Heart right ventricle (tissue), 16 donors: ENCODE results near the gene ENO3. TPM values are rescaled to one million over a fixed set of nuclear protein-coding genes. Genes with fewer than 3 reads are reported as not detected.

Experiments used
- ATAC-seq, 8 donors: fragments of 200-7000 bp; cut with Tn5 transposase; one replicate each; pipeline ENCODE4 v1.9.1; 2020; ENCODE audit warnings: mild to moderate bottlenecking in 8 of 8, moderate library complexity in 8 of 8, moderate number of reproducible peaks in 1 of 8
- DNase-seq, 2 donors: peaks; one replicate each; pipeline ENCODE4 v3.0.0-alpha.2; 2020
- H3K27ac ChIP-seq, 10 donors: fragments of 200-600 bp; sonication (generic) in 2 of 10; one replicate each; pipeline versions ENCODE4 v1.5.0 to v1.8.0; 2020 to 2022; ENCODE audit warnings: mild to moderate bottlenecking in 3 of 10
- H3K27me3 ChIP-seq, 7 donors: fragments of 200-600 bp; one replicate each; pipeline ENCODE4 v1.8.0; 2021 to 2022; ENCODE audit warnings: mild to moderate bottlenecking in 2 of 7
- H3K36me3 ChIP-seq, 9 donors: fragments of 200-600 bp; sonication (generic) in 1 of 9; one replicate each; pipeline versions ENCODE4 v1.5.0 to v1.8.0; 2020 to 2022; ENCODE audit warnings: mild to moderate bottlenecking in 2 of 9
- H3K4me1 ChIP-seq, 9 donors: fragments of 200-600 bp; sonication (generic) in 1 of 9; one replicate each; pipeline versions ENCODE4 v1.5.0 to v1.8.0; 2020 to 2022; ENCODE audit warnings: mild to moderate bottlenecking in 4 of 9
- H3K4me3 ChIP-seq, 10 donors: fragments of 200-600 bp; sonication (generic) in 2 of 10; one replicate each; pipeline versions ENCODE4 v1.5.0 to v1.8.0; 2020 to 2022; ENCODE audit warnings: mild to moderate bottlenecking in 7 of 10, moderate library complexity in 2 of 10
- H3K9me3 ChIP-seq, 11 donors: fragments of 200-600 bp in 10 of 11; sonication (generic) in 2 of 11; one replicate each; pipeline versions ENCODE4 v1.5.0 to v1.8.0; 2013 to 2022; ENCODE audit warnings: mild to moderate bottlenecking in 2 of 11, control low read depth in 1 of 11, moderate library complexity in 1 of 11
- CTCF ChIP-seq, 9 donors: fragments of 200-600 bp; sonication (generic) in 2 of 9; IDR thresholded peaks; one replicate each; pipeline versions ENCODE4 v1.5.0 to v1.8.0; 2021 to 2022; ENCODE audit warnings: antibody characterized with exemption in 9 of 9, mild to moderate bottlenecking in 5 of 9, moderate library complexity in 1 of 9
- WGBS, 2 donors: extraction: QIAGEN DNeasy Blood & Tissue Kit; methylation state at CpG; one replicate each; pipeline ENCODE4 v1.1.7; 2013; ENCODE audit warnings: inconsistent platforms in 1 of 2; 5-methylcytosine and 5-hydroxymethylcytosine counted together
- intact Hi-C, 10 donors: fragments of 100-400 bp; cut with DNase I; formaldehyde crosslinking; loops; one replicate each; pipeline versions ENCODE4 v1.11.1 to v1.14.2; 2022
- polyA plus RNA-seq, 2 donors: library from polyadenylated mRNA; stranded (reverse); fragments of 200-250 nt; gene quantifications; one replicate each; pipeline ENCODE4 v1.2.3, GENCODE V29; 2013
- total RNA-seq, 10 donors: library from RNA; stranded (reverse); fragmentation: NEBNext Ultra II Directional in 3 of 10; extraction: Animal tissue kit (Norgen Biotek cat#: 25700) in 3 of 10; gene quantifications; one replicate each; pipeline versions ENCODE4 v1.2.1 to v1.2.4, GENCODE V29; 2021 to 2023
- donor health status: Arrhythmogenic right ventricular cardiomyopathy.
- donor health status: ischemic (EF 13 %, LVEDD 7.1; RV severe dilation, severe dysfunction).
- donor health status: healthy with polysubstance abuse.
- donor health status: DM: no; HTN: yes; CAD: no.
- donor health status: DM: no; HTN: no; CAD: no.
- donor health status: ischemic (EF 25% LVEDD 6.9; RV normal size, moderate dysfunction).
- donor health status: ischemic (EF 25% LVEDD 5.7; RV mildly dilated, moderate dysfunction).
- donor health status: healthy.
- donor health status: DM: yes; HTN: yes; CAD: no.
- donor health status: Ischemic cardiomyopathy.
- donor health status: ischemic (EF 35%, LVEDD 5.7; RV mildly dilated, moderate dysfunction).
- donor health status: nonischemic (EF 11% LVEDD 7.7; RV severe dilation, severe dysfunction).
- donor health status: DM: yes; HTN: yes; CAD: no.
- donor health status: PGD.
- donor health status: ischemic (EF 29% LVEDD 5.4; RV normal size, mild dysfunction).
- donor health status: nonischemic (EF 23%, LVEDD 6.1; RV moderate dilation, normal function).

The ENO3 gene
- total and polyA plus RNA-seq, 12 donors = 143 to 1,668 (median 746) TPM

DNA sequence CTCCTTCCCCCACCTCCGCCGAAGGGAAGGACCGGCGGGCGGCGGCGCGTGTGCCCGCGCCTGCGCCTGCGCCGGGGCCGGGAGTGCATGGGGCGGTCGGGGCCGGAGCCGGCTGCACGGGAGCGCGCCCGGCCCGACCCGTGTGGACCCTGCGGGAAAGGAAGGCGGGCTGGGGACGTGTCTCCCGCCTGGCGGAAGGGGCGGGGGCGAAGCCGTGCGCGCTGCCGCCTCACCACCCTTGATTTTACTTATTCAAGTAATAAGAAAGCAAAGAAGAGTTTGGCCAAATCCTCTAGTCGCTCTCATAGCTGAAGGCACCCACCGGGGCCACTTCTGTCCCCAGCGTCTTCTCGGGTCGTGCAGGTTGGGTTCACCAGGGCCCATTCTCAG is 2.0 kb upstream of the ENO3 start:
- ATAC-seq = peak; percentile 72 to 87 (median 82)
- 1% methylated on average over 40 of the region's 40 CpGs for WGBS, 2 donors
- Histone ChIP-seq H3K4me1 (peaks cover 18 to 76% (median 51%) of the 10 kb centered on the region in 9 donors), H3K9me3 (no peaks in the 10 kb centered on the region), H3K36me3 (peaks cover 0 to 36% (median 5%) of the 10 kb centered on the region in 9 donors), H3K4me3 (peak overlapping the region; percentile 32 to 100 (median 98)), H3K27me3 (no peaks in the 10 kb centered on the region), H3K27ac (peak overlapping the region; percentile 89 to 100 (median 99))
- TF ChIP-seq CTCF (IDR thresholded peaks at IDR 0.05) = no peak
- DNase-seq = peak; percentile 83 to 87
- intact Hi-C loops = loop anchor here in 5 of 10 donors (1.0 to 5.0 kb wide), 6 partner anchors 9 to 48 kb away; partner anchors contain the start of genes SPAG7 (in 5 of the 5), CAMTA2 (in 1 of the 5), INCA1 (in 1 of the 5) and KIF1C (in 1 of the 5)

- peaks cover 18 to 70% (median 47%) of the 10 kb centered on the region in 9 donors for H3K4me1 ChIP-seq
- peak; percentile 10 to 28 (median 16) for ATAC-seq
- peak overlapping the region; percentile 89 to 100 (median 99) for H3K27ac ChIP-seq
- TF ChIP-seq CTCF (IDR thresholded peaks at IDR 0.05) = no peak
- peaks cover 0 to 30% (median 5%) of the 10 kb centered on the region in 9 donors for H3K36me3 ChIP-seq
- WGBS, 2 donors = 0 to 1% methylated on average over 67 to 75 of the region's 75 CpGs
- no peaks in the 10 kb centered on the region for H3K9me3 ChIP-seq
- intact Hi-C loops = loop anchor here in 7 of 10 donors (1.0 to 5.0 kb wide), 6 partner anchors 17 to 48 kb away; partner anchors contain the start of genes SPAG7 (in 5 of the 7), CAMTA2 (in 1 of the 7), INCA1 (in 1 of the 7) and KIF1C (in 1 of the 7)
- peak; percentile 75 to 76 for DNase-seq
- H3K4me3 ChIP-seq = peak overlapping the region; percentile 32 to 100 (median 98)
- H3K27me3 ChIP-seq = no peaks in the 10 kb centered on the region
Measured at GRCh38 chr17:4949321-4950074, 1.4 kb upstream of the ENO3 start.

DNA sequence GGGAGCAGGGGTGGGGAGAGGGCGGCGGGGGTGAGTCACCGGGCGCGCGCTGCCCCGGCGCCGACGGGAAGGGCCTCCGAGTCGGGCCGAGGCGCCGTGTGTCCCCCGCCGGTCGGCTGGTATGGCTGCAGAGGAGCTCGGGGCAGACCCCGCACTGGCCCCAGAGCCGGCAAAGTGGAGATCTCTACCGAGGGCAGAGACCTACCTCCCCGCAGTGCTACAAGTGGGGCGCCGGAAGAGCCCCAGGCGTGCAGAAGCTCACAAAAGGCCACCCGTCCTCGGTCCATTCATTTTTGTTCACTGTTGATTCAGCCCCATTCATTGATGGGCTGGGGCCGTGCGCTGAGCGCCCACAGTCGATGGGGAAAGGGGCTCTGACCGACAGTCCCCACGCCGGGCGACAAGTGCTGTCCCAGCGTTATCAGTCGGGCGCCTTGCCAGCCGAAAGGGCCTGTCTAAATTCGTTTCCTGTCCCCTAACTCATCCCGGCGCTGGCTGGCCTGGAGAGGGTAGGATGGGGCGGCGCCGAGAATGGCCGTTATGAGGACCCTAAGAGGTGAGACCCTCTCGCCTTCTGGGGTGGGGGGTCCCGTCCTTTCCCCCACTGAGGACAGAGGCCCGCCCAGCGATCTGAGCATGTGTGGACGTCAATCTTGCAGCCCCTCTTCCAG is 709 bp upstream of the ENO3 start:
- peak in 6 of 8 donors; percentile 10 to 53 (median 36) for ATAC-seq
- DNase-seq = peak; percentile 70 to 82
- intact Hi-C loops = loop anchor here in 2 of 10 donors (1.0 kb wide), 2 partner anchors 16 to 17 kb away; partner anchors contain the start of gene SPAG7 (in 1 of the 2)
- H3K36me3 ChIP-seq = peaks cover 0 to 23% (median 8%) of the 10 kb centered on the region in 9 donors
- 3 to 5% methylated on average over 32 to 52 of the region's 52 CpGs for WGBS, 2 donors
- H3K9me3 ChIP-seq = no peaks in the 10 kb centered on the region
- H3K27me3 ChIP-seq = no peaks in the 10 kb centered on the region
- no peak for TF ChIP-seq CTCF (IDR thresholded peaks at IDR 0.05)
- peak overlapping the region in 9 of 10 donors; percentile 67 to 100 (median 98) for H3K4me3 ChIP-seq
- H3K27ac ChIP-seq = peak overlapping the region; percentile 89 to 100 (median 99)
- peaks cover 15 to 63% (median 40%) of the 10 kb centered on the region in 9 donors for H3K4me1 ChIP-seq

DNA sequence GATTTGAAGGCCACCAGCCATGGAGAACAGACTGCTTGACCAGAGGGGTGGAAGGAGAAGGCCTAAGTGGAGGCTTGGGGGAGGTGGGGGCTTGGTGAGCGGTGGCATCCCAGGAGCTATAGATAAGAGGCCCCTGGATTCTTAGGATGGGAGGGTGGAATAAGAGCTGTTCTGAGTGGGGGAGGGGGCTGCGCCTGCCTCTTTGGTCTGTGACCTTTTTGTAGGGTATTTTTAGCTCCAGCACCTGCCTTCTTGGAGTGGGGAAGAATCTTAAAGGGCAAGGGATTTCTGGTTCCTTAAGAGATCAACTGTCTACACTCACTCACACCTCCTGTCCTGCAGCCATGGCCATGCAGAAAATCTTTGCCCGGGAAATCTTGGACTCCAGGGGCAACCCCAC is 567 bp downstream of the ENO3 start:
- DNase-seq (no peak), ATAC-seq (peak in 2 of 8 donors; percentile 5 to 13)
- intact Hi-C loops = no loop called here

More for the DNA sequence above, 567 bp downstream of the ENO3 start:
- H3K27me3 ChIP-seq = no peaks in the 10 kb centered on the region
- 53 to 59% methylated on average over 3 of the region's 3 CpGs for WGBS, 2 donors
- TF ChIP-seq CTCF (IDR thresholded peaks at IDR 0.05) = no peak
- H3K36me3 ChIP-seq = peaks cover 0 to 10% (median 2%) of the 10 kb centered on the region in 9 donors
- H3K4me3 ChIP-seq = peak overlapping the region in 9 of 10 donors; percentile 67 to 100 (median 98)
- H3K4me1 ChIP-seq = peaks cover 7 to 58% (median 27%) of the 10 kb centered on the region in 9 donors
- peak overlapping the region; percentile 89 to 100 (median 99) for H3K27ac ChIP-seq
- no peaks in the 10 kb centered on the region for H3K9me3 ChIP-seq
